Activated naive CD8-positive, alpha-beta T cell treated with anti-CD3 and anti-CD28 coated beads, Interleukin-2, amount 10 ng/mL, durations not matched to agents 7 days and 5 days (primary cell): Measurements from ENCODE around the gene DCC. TPM values are rescaled to one million over a fixed set of nuclear protein-coding genes. Genes with fewer than 3 reads are reported as not detected.

Source experiments
- ATAC-seq: fragments of 150-1000 bp; cut with Tn5 transposase; one replicate; pipeline ENCODE4 v1.10.0; 2021; ENCODE audit warnings: low read depth, moderate library complexity
- POLR2A ChIA-PET: fragments of 350-600 bp; sonication (Branson Sonifier 250); formaldehyde crosslinking; loops from one replicate; lab custom pipeline; 2021; ENCODE audit warnings: antibody characterized with exemption; lab: Charles Lee
- DNase-seq: peaks from one replicate; pipeline ENCODE4 v3.0.0; 2021
- H3K27ac Mint-ChIP-seq: one replicate; pipeline ENCODE4 v1.8.0; 2022; ENCODE audit warnings: mild to moderate bottlenecking, mixed read lengths
- H3K27me3 Mint-ChIP-seq: one replicate; pipeline ENCODE4 v1.8.0; 2022; ENCODE audit warnings: mild to moderate bottlenecking, moderate library complexity, mixed read lengths
- H3K36me3 Mint-ChIP-seq: one replicate; pipeline ENCODE4 v1.8.0; 2021; ENCODE audit warnings: mild to moderate bottlenecking, mixed read lengths
- H3K4me1 Mint-ChIP-seq: one replicate; pipeline ENCODE4 v1.8.0; 2021; ENCODE audit warnings: mixed read lengths
- H3K4me3 Mint-ChIP-seq: one replicate; pipeline ENCODE4 v1.8.0; 2022; ENCODE audit warnings: mild to moderate bottlenecking, moderate library complexity, mixed read lengths
- H3K9me3 Mint-ChIP-seq: one replicate; pipeline ENCODE4 v1.8.0; 2021; ENCODE audit warnings: mixed read lengths
- microRNA-seq: library from miRNA; unstranded; fragments of <30 nt; microRNA quantifications from one replicate; pipeline ENCODE4 v1.2.0, GENCODE V29; 2022
- total RNA-seq, 2 experiments: library from RNA; stranded (reverse); gene quantifications; one replicate each; pipeline ENCODE4 v1.2.3, GENCODE V29; 2021

Gene DCC
- total RNA-seq, 2 experiments from 2014 or later, result not detected

GRCh38 chr18:53556450-53556849, 1216.5 kb downstream of the DCC start:
- Mint-ChIP-seq H3K4me1 (no peaks in the 10 kb centered on the region), H3K9me3 (peaks cover 4% of the 10 kb centered on the region), H3K4me3 (no peak overlapping the region), H3K27me3 (no peaks in the 10 kb centered on the region), H3K36me3 (no peaks in the 10 kb centered on the region), H3K27ac (no peak overlapping the region)
- no peak for DNase-seq
- POLR2A ChIA-PET, result no interaction called here
- no peak for ATAC-seq

- POLR2A ChIA-PET, result no interaction called here
- DNase-seq, result no peak
- Mint-ChIP-seq H3K36me3 (no peaks in the 10 kb centered on the region), H3K9me3 (peaks cover 7% of the 10 kb centered on the region), H3K4me1 (no peaks in the 10 kb centered on the region), H3K4me3 (no peak overlapping the region), H3K27me3 (no peaks in the 10 kb centered on the region), H3K27ac (no peak overlapping the region)
- ATAC-seq, result no peak
These were observed 1220.5 kb downstream of the DCC start for GRCh38 chr18:53560546-53560945.

- no peaks in the 10 kb centered on the region for H3K36me3 Mint-ChIP-seq
- no peaks in the 10 kb centered on the region for H3K4me1 Mint-ChIP-seq
- no peak overlapping the region for H3K27ac Mint-ChIP-seq
- H3K9me3 Mint-ChIP-seq, result peaks cover 2% of the 10 kb centered on the region
- H3K27me3 Mint-ChIP-seq, result no peaks in the 10 kb centered on the region
- H3K4me3 Mint-ChIP-seq, result no peak overlapping the region
- DNase-seq, result no peak
- no peak for ATAC-seq
- POLR2A ChIA-PET, result no interaction called here
These were observed 1226.6 kb downstream of the DCC start for GRCh38 chr18:53566626-53567025.

- Mint-ChIP-seq H3K4me1 (no peaks in the 10 kb centered on the region), H3K36me3 (no peaks in the 10 kb centered on the region), H3K4me3 (no peak overlapping the region), H3K9me3 (no peaks in the 10 kb centered on the region), H3K27me3 (no peaks in the 10 kb centered on the region), H3K27ac (no peak overlapping the region)
- POLR2A ChIA-PET, result no interaction called here
- ATAC-seq, result no peak
- DNase-seq, result no peak
These were observed 1228.1 kb downstream of the DCC start for GRCh38 chr18:53567929-53568574.

Small RNA genes within 50 kb of the gene (microRNA-seq; reads per million reads assigned to microRNA genes)
- gene MIR4528, result not detected
